ENCODE measurements around the gene SCMH1. TPM values are rescaled to one million over a fixed set of nuclear protein-coding genes. Genes with fewer than 3 reads are reported as not detected.

SCMH1 gene
- total RNA-seq, 1 experiment from 2014 or later, result 28.0 TPM

- no peak for TF ChIP-seq REST (IDR thresholded peaks at IDR 0.05; ENCODE audit: low read depth)
Measured at GRCh38 chr1:41010345-41010744, 231.8 kb downstream of the SCMH1 start (continued).

DNA sequence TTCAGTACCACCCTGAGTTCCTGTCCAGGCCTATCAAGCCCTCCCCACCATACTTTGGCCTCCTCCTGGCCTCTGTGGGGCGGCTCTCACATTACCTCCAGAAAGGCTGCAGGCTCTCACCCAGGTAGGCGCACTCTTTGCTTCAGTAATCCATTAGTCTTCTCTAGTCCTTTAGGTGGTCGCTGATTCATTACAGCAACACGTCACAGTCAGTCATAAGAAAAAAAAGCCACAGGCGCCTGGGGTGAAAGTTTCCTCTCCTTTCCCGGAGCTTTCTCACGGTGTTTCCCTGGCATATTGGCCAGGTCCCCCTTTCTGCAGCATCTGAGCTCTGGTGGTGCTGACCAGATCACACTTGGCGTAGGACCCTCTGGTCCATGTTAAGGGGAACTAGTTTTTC is 232.6 kb downstream of the SCMH1 start:
- RAD21 ChIA-PET (ENCODE audit: low non-redundant PET in 1 of 2, low total read pairs in 2 of 2, uncharacterized antibody in 2 of 2, unreplicated experiment in 2 of 2), result no interaction called here

More for the DNA sequence above, 232.6 kb downstream of the SCMH1 start:
- H3K9me2 ChIP-seq (ENCODE audit: insufficient read depth), result no peaks in the 10 kb centered on the region
- DNase-seq (ENCODE audit: low read depth, low spot score), result no peak
- no TSS peak for BruUV-seq (replicated peaks)
- intact Hi-C loops (cut with micrococcal nuclease), result no loop called here
- POLR2A ChIA-PET, result no interaction called here
- no peaks in the 10 kb centered on the region for H3K27me3 ChIP-seq (ENCODE audit: insufficient read depth, low read length)
- no peak overlapping the region for H3K4me2 ChIP-seq (ENCODE audit: low read length)
- H3K4me1 ChIP-seq (ENCODE audit: control insufficient read depth in 1 of 2, insufficient read depth in 2 of 2, low read length in 2 of 2), result no peaks in the 10 kb centered on the region
- H4K20me1 ChIP-seq (ENCODE audit: insufficient read depth), result peaks cover 5% of the 10 kb centered on the region; the same call in 1 of the 2 replicates
- no peak overlapping the region for H3K9ac ChIP-seq (ENCODE audit: low read length)
- no peak overlapping the region for H3K27ac ChIP-seq (ENCODE audit: low read depth, low read length)
- H3K36me3 ChIP-seq (ENCODE audit: control insufficient read depth in 1 of 2, insufficient read depth in 2 of 2, low read length in 2 of 2), result peaks cover 63 to 88% of the 10 kb centered on the region in 2 experiments
- peaks cover 63% of the 10 kb centered on the region for H3K79me2 ChIP-seq (ENCODE audit: insufficient read depth, low read length)
- no peaks in the 10 kb centered on the region for H3K9me3 ChIP-seq (ENCODE audit: control insufficient read depth in 1 of 2, insufficient read depth in 1 of 2, low read depth in 1 of 2, low read length in 2 of 2)
- H2AFZ ChIP-seq (ENCODE audit: low read depth, low read length, poor library complexity, severe bottlenecking), result no peak overlapping the region
- H3K4me3 ChIP-seq (replicated peaks in 1 of 2; ENCODE audit: low read depth in 1 of 2, low read length in 2 of 2), result no peak overlapping the region
- CTCF ChIA-PET, result no interaction called here
- no peak for ATAC-seq
- TF ChIP-seq ZNF274 (IDR thresholded peaks at IDR 0.05; ENCODE audit: low read depth, low read length), result no peak
- no peak for TF ChIP-seq ELF1 (IDR thresholded peaks at IDR 0.05; ENCODE audit: borderline replicate concordance, low read depth)
